Common myeloid progenitor, CD34-positive (primary cell): Measurements from ENCODE around the gene CFTR.

Experiments used
- CTCF ChIA-PET: fragments of 350-600 bp; sonication (Branson Sonifier 250); formaldehyde crosslinking; loops from one replicate; lab custom pipeline; 2021; ENCODE audit warnings: antibody characterized with exemption; lab: Charles Lee
- POLR2A ChIA-PET: fragments of 350-600 bp; sonication (Branson Sonifier 250); formaldehyde crosslinking; loops from one replicate; lab custom pipeline; 2021; ENCODE audit warnings: antibody characterized with exemption; lab: Charles Lee
- DNase-seq, 3 donors: peaks; one replicate each; pipeline versions ENCODE4 v3.0.0 to v3.0.0-alpha.2; 2013
- H3K27ac ChIP-seq, 2 experiments: 1 replicate in 1 of 2; 2 replicates in 1 of 2; pipeline ENCODE4 v1.7.0; 2013; ENCODE audit warnings: inconsistent platforms in 2 of 2, low read length in 2 of 2, mild to moderate bottlenecking in 2 of 2, low read depth in 1 of 2, moderate library complexity in 1 of 2; ENCODE audit not compliant: severe bottlenecking in 2 of 2, insufficient read depth in 1 of 2, poor library complexity in 1 of 2
- H3K27me3 ChIP-seq, 5 experiments: replicated peaks in 2 of 5; 1 replicate in 3 of 5; 2 replicates in 2 of 5; pipeline versions ENCODE4 v1.6.1 to v1.7.0; 2013; ENCODE audit warnings: low read length in 4 of 5, mild to moderate bottlenecking in 2 of 5, moderate library complexity in 2 of 5, inconsistent platforms in 1 of 5; ENCODE audit not compliant: insufficient read depth in 5 of 5, control insufficient read depth in 4 of 5
- H3K36me3 ChIP-seq, 4 experiments: 1 replicate in 2 of 4; 2 replicates in 2 of 4; pipeline versions ENCODE4 v1.6.1 to v1.7.0; 2013; ENCODE audit warnings: low read length in 3 of 4, control low read depth in 1 of 4, mild to moderate bottlenecking in 1 of 4; ENCODE audit not compliant: control insufficient read depth in 4 of 4, insufficient read depth in 4 of 4
- H3K4me1 ChIP-seq, 4 experiments: 1 replicate in 3 of 4; 2 replicates in 1 of 4; pipeline versions ENCODE4 v1.6.1 to v1.7.1; 2013; ENCODE audit warnings: low read length in 3 of 4, mild to moderate bottlenecking in 3 of 4, control low read depth in 1 of 4, inconsistent platforms in 1 of 4, moderate library complexity in 1 of 4; ENCODE audit not compliant: control insufficient read depth in 4 of 4, insufficient read depth in 4 of 4; ENCODE audit errors: control extremely low read depth in 1 of 4
- H3K4me3 ChIP-seq, 7 experiments: 1 replicate in 4 of 7; 2 replicates in 3 of 7; pipeline versions ENCODE4 v1.5.1 to v1.7.0; 2013; ENCODE audit warnings: mild to moderate bottlenecking in 7 of 7, low read length in 6 of 7, moderate library complexity in 6 of 7, inconsistent platforms in 2 of 7, low read depth in 2 of 7, control low read depth in 1 of 7; ENCODE audit not compliant: insufficient read depth in 4 of 7, control insufficient read depth in 1 of 7; ENCODE audit errors: extremely low read depth in 1 of 7
- H3K9me3 ChIP-seq, 5 experiments: 1 replicate in 4 of 5; 2 replicates in 1 of 5; pipeline versions ENCODE4 v1.6.1 to v1.7.1; 2013; ENCODE audit warnings: low read length in 4 of 5, mild to moderate bottlenecking in 2 of 5, inconsistent platforms in 1 of 5, low read depth in 1 of 5, moderate library complexity in 1 of 5; ENCODE audit not compliant: control insufficient read depth in 4 of 5, insufficient read depth in 2 of 5; ENCODE audit errors: control extremely low read depth in 1 of 5
- WGBS: methylation state at CpG from one replicate; pipeline ENCODE4 v1.1.5; 2013; ENCODE audit not compliant: insufficient coverage; 5-methylcytosine and 5-hydroxymethylcytosine counted together

The CFTR gene

GRCh38 chr7:117652943-117653680 lies 173.3 kb downstream of the CFTR start:
- H3K4me1 ChIP-seq: no peaks in the 10 kb centered on the region
- H3K27ac ChIP-seq: no peak overlapping the region
- H3K27me3 ChIP-seq: peaks cover 0 to 2% (median 0%) of the 10 kb centered on the region in 5 experiments
- no peaks in the 10 kb centered on the region for H3K36me3 ChIP-seq
- WGBS: 100% methylated on average over 2 of the region's 4 CpGs
- POLR2A ChIA-PET: no interaction called here
- H3K4me3 ChIP-seq: no peak overlapping the region
- DNase-seq: no peak
- CTCF ChIA-PET: no interaction called here
- peaks cover 0 to 2% (median 0%) of the 10 kb centered on the region in 5 experiments for H3K9me3 ChIP-seq

GRCh38 chr7:117654780-117655179 lies 175.0 kb downstream of the CFTR start:
- POLR2A ChIA-PET: interaction anchor here (0.6 kb wide), 1 partner anchor 186 kb away, joined by 3 read pairs; no protein-coding TSS in a partner anchor
- CTCF ChIA-PET: no interaction called here
- no peak for DNase-seq
- WGBS: 100% methylated on average over 1 of the region's 1 CpG
- H3K27me3 ChIP-seq: peaks cover 0 to 2% (median 0%) of the 10 kb centered on the region in 5 experiments
- H3K4me3 ChIP-seq: no peak overlapping the region
- H3K9me3 ChIP-seq: peaks cover 0 to 2% (median 0%) of the 10 kb centered on the region in 5 experiments
- H3K4me1 ChIP-seq: no peaks in the 10 kb centered on the region
- H3K36me3 ChIP-seq: no peaks in the 10 kb centered on the region
- H3K27ac ChIP-seq: no peak overlapping the region

GRCh38 chr7:117656806-117657205 lies 177.0 kb downstream of the CFTR start:
- Histone ChIP-seq H3K36me3 (no peaks in the 10 kb centered on the region), H3K27me3 (no peaks in the 10 kb centered on the region), H3K4me3 (no peak overlapping the region), H3K27ac (no peak overlapping the region), H3K9me3 (peaks cover 0 to 2% (median 0%) of the 10 kb centered on the region in 5 experiments), H3K4me1 (no peaks in the 10 kb centered on the region)
- ChIA-PET POLR2A (no interaction called here), CTCF (interaction anchor here (1.0 kb wide), 1 partner anchor 8 kb away, joined by 3 read pairs; no protein-coding TSS in a partner anchor)
- WGBS: no CpG with 5 or more reads among the region's 2 CpGs
- DNase-seq: no peak

- Histone ChIP-seq H3K9me3 (no peaks in the 10 kb centered on the region), H3K4me3 (no peak overlapping the region), H3K4me1 (no peaks in the 10 kb centered on the region), H3K27me3 (no peaks in the 10 kb centered on the region), H3K36me3 (no peaks in the 10 kb centered on the region), H3K27ac (no peak overlapping the region)
- ChIA-PET POLR2A (no interaction called here), CTCF (interaction anchor here (0.6 kb wide), 1 partner anchor 933 kb away, joined by 3 read pairs; no protein-coding TSS in a partner anchor)
- DNase-seq: no peak
Observed at GRCh38 chr7:117659531-117660011, 179.7 kb downstream of the CFTR start.

GRCh38 chr7:117661328-117661727 lies 181.5 kb downstream of the CFTR start:
- H3K4me3 ChIP-seq: no peak overlapping the region
- 89% methylated on average over 1 of the region's 2 CpGs for WGBS
- H3K9me3 ChIP-seq: no peaks in the 10 kb centered on the region
- no peaks in the 10 kb centered on the region for H3K4me1 ChIP-seq
- H3K27ac ChIP-seq: no peak overlapping the region
- ChIA-PET CTCF (interaction anchor here (1.8 kb wide), 1 partner anchor 16 kb away, joined by 4 read pairs; no protein-coding TSS in a partner anchor), POLR2A (interaction anchor here (0.6 kb wide), 1 partner anchor 1688 kb away, joined by 3 read pairs; no protein-coding TSS in a partner anchor)
- H3K27me3 ChIP-seq: no peaks in the 10 kb centered on the region
- DNase-seq: no peak
- H3K36me3 ChIP-seq: no peaks in the 10 kb centered on the region

- Histone ChIP-seq H3K27me3 (no peaks in the 10 kb centered on the region), H3K27ac (no peak overlapping the region), H3K36me3 (no peaks in the 10 kb centered on the region), H3K9me3 (no peaks in the 10 kb centered on the region), H3K4me3 (no peak overlapping the region), H3K4me1 (no peaks in the 10 kb centered on the region)
- CTCF ChIA-PET: interaction anchor here (0.8 kb wide), 1 partner anchor 8 kb away, joined by 3 read pairs; no protein-coding TSS in a partner anchor
- WGBS: 96% methylated on average over 3 of the region's 3 CpGs
- POLR2A ChIA-PET: no interaction called here
- no peak for DNase-seq
Observed at GRCh38 chr7:117664047-117664446, 184.2 kb downstream of the CFTR start.

GRCh38 chr7:117665368-117665767 lies 185.5 kb downstream of the CFTR start:
- Histone ChIP-seq H3K36me3 (no peaks in the 10 kb centered on the region), H3K27me3 (no peaks in the 10 kb centered on the region), H3K27ac (no peak overlapping the region), H3K9me3 (no peaks in the 10 kb centered on the region), H3K4me1 (no peaks in the 10 kb centered on the region), H3K4me3 (no peak overlapping the region)
- ChIA-PET POLR2A (no interaction called here), CTCF (no interaction called here)
- no peak for DNase-seq
